HEK293T (cell line): ENCODE data around the gene RAB22A.

Experiments
- BHLHE40 ChIP-seq: fragments of 450-650 bp; IDR thresholded peaks from 2 replicates; pipeline ENCODE4 v1.6.1; 2016; ENCODE audit warnings: mild to moderate bottlenecking, moderate library complexity, borderline replicate concordance
- CTBP1 ChIP-seq: fragments of 450-650 bp; IDR thresholded peaks from 2 replicates; pipeline ENCODE4 v1.6.1; 2016; ENCODE audit warnings: borderline replicate concordance
- ELF4 ChIP-seq: fragments of 450-650 bp; IDR thresholded peaks from 2 replicates; pipeline ENCODE4 v1.6.1; 2017; ENCODE audit warnings: antibody characterized with exemption
- SP1 ChIP-seq: fragments of 450-650 bp; IDR thresholded peaks from 2 replicates; pipeline ENCODE4 v1.6.1; 2017
- SUZ12 ChIP-seq: fragments of 450-650 bp; IDR thresholded peaks from 2 replicates; pipeline ENCODE4 v1.6.1; 2016; ENCODE audit warnings: mild to moderate bottlenecking
- ZNF384 ChIP-seq: fragments of 450-650 bp; IDR thresholded peaks from 2 replicates; pipeline ENCODE4 v1.6.1; 2016

GRCh38 chr20:58361481-58362205, 52.1 kb downstream of the RAB22A start:
- no peak for TF ChIP-seq SUZ12
- TF ChIP-seq SP1 = no peak
- TF ChIP-seq BHLHE40 = no peak
- TF ChIP-seq ZNF384 = no peak
- no peak for TF ChIP-seq ELF4
- TF ChIP-seq CTBP1 = no peak
